Colonic mucosa (tissue), 4 donors: ENCODE data around the gene MICAL3. TPM values are rescaled to one million over a fixed set of nuclear protein-coding genes. Genes with fewer than 3 reads are reported as not detected.

ENCODE experiments used
- DNase-seq: peaks from one replicate; pipeline ENCODE4 v3.0.0-alpha.2; 2020
- H3K27ac ChIP-seq: fragments of 200-600 bp; one replicate; pipeline ENCODE4 v1.8.0; 2021
- H3K27me3 ChIP-seq: fragments of 200-600 bp; one replicate; pipeline ENCODE4 v1.8.0; 2021
- H3K36me3 ChIP-seq: fragments of 200-600 bp; one replicate; pipeline ENCODE4 v1.8.0; 2021
- H3K4me1 ChIP-seq: fragments of 200-600 bp; one replicate; pipeline ENCODE4 v1.8.0; 2021; ENCODE audit warnings: mild to moderate bottlenecking
- H3K4me3 ChIP-seq: fragments of 200-600 bp; one replicate; pipeline ENCODE4 v1.8.0; 2021
- H3K9ac ChIP-seq, 2 donors: one replicate each; pipeline ENCODE4 v1.7.0; 2013; ENCODE audit warnings: control low read depth in 2 of 2, low read depth in 2 of 2, low read length in 2 of 2
- H3K9me3 ChIP-seq: fragments of 200-600 bp; one replicate; pipeline ENCODE4 v1.8.0; 2021
- CTCF ChIP-seq: fragments of 200-600 bp; IDR thresholded peaks from one replicate; pipeline ENCODE4 v1.8.0; 2022; ENCODE audit warnings: antibody characterized with exemption, mild to moderate bottlenecking
- intact Hi-C: fragments of 100-400 bp; cut with DNase I; formaldehyde crosslinking; loops from one replicate; pipeline ENCODE4 v1.14.1; 2022
- total RNA-seq, 2 donors: library from RNA; stranded (reverse); fragmentation: NEBNext Ultra II Directional in 1 of 2; extraction: Animal tissue kit (Norgen Biotek cat#: 25700) in 1 of 2; gene quantifications; one replicate each; pipeline ENCODE4 v1.2.1, GENCODE V29; 2021
- donor health status: healthy.
- donor health status: DM: no; HTN: no; CAD: no.
- donor health status: DM: no; HTN: no; CAD: no.

Gene MICAL3
- total RNA-seq, 2 donors from 2014 or later: 72.5 to 84.5 TPM

GRCh38 chr22:17964156-17964555 is 60.2 kb downstream of the MICAL3 start:
- no peaks in the 10 kb centered on the region for H3K4me1 ChIP-seq
- intact Hi-C loops: no loop called here
- no peak overlapping the region for H3K9ac ChIP-seq
- H3K36me3 ChIP-seq: no peaks in the 10 kb centered on the region
- H3K27ac ChIP-seq: no peak overlapping the region
- H3K9me3 ChIP-seq: no peaks in the 10 kb centered on the region
- TF ChIP-seq CTCF: no peak
- H3K4me3 ChIP-seq: no peak overlapping the region
- no peaks in the 10 kb centered on the region for H3K27me3 ChIP-seq
- DNase-seq: no peak

- no peaks in the 10 kb centered on the region for H3K4me1 ChIP-seq
- H3K27ac ChIP-seq: no peak overlapping the region
- H3K9me3 ChIP-seq: no peaks in the 10 kb centered on the region
- H3K36me3 ChIP-seq: no peaks in the 10 kb centered on the region
- H3K27me3 ChIP-seq: no peaks in the 10 kb centered on the region
- intact Hi-C loops: no loop called here
- DNase-seq: no peak
- no peak for TF ChIP-seq CTCF
- H3K9ac ChIP-seq: no peak overlapping the region
- H3K4me3 ChIP-seq: no peak overlapping the region
Measured at GRCh38 chr22:17963015-17963414, 61.3 kb downstream of the MICAL3 start.

- Histone ChIP-seq H3K4me1 (no peaks in the 10 kb centered on the region), H3K36me3 (no peaks in the 10 kb centered on the region), H3K9ac (no peak overlapping the region), H3K4me3 (no peak overlapping the region), H3K27ac (no peak overlapping the region), H3K27me3 (no peaks in the 10 kb centered on the region), H3K9me3 (no peaks in the 10 kb centered on the region)
- TF ChIP-seq CTCF: no peak
- intact Hi-C loops: no loop called here
- no peak for DNase-seq
Measured at GRCh38 chr22:17962168-17962567, 62.2 kb downstream of the MICAL3 start.

- intact Hi-C loops: no loop called here
- H3K27ac ChIP-seq: no peak overlapping the region
- H3K9ac ChIP-seq: no peak overlapping the region
Measured at GRCh38 chr22:17961446-17961729, 63.0 kb downstream of the MICAL3 start.

GRCh38 chr22:17960695-17961445 is 63.5 kb downstream of the MICAL3 start:
- no peak for DNase-seq
- Histone ChIP-seq H3K27me3 (no peaks in the 10 kb centered on the region), H3K9me3 (no peaks in the 10 kb centered on the region), H3K4me3 (no peak overlapping the region), H3K27ac (no peak overlapping the region), H3K9ac (no peak overlapping the region), H3K36me3 (no peaks in the 10 kb centered on the region), H3K4me1 (no peaks in the 10 kb centered on the region)
- intact Hi-C loops: no loop called here
- TF ChIP-seq CTCF: no peak

More at GRCh38 chr22:17961446-17961729, 63.0 kb downstream of the MICAL3 start:
- no peaks in the 10 kb centered on the region for H3K36me3 ChIP-seq
- no peak overlapping the region for H3K4me3 ChIP-seq
- no peak for DNase-seq
- H3K27me3 ChIP-seq: no peaks in the 10 kb centered on the region
- no peak for TF ChIP-seq CTCF
- H3K4me1 ChIP-seq: no peaks in the 10 kb centered on the region
- no peaks in the 10 kb centered on the region for H3K9me3 ChIP-seq
